ENCODE results near the gene BATF2. TPM values are rescaled to one million over a fixed set of nuclear protein-coding genes. Genes with fewer than 3 reads are reported as not detected.

The BATF2 gene
- polyA plus RNA-seq, 1 donor from 2014 or later, result not detected

- H3K9me3 ChIP-seq (ENCODE audit: low read length), result no peaks in the 10 kb centered on the region
- H3K4me2 ChIP-seq (ENCODE audit: low read length), result no peak overlapping the region
- no peaks in the 10 kb centered on the region for H3K36me3 ChIP-seq (ENCODE audit: insufficient read depth, low read length)
- no peak overlapping the region for H3K4me3 ChIP-seq (ENCODE audit: low read length)
- H3K27ac ChIP-seq (ENCODE audit: low read length), result no peak overlapping the region
- H3K27me3 ChIP-seq (ENCODE audit: insufficient read depth, low read depth, low read length), result no peaks in the 10 kb centered on the region
- TF ChIP-seq MXI1 (conservative IDR thresholded peaks at IDR 0.05; ENCODE audit: poor library complexity, severe bottlenecking), result no peak
- TF ChIP-seq POLR2AphosphoS5 (IDR thresholded peaks at IDR 0.05), result no peak
- TF ChIP-seq REST (IDR thresholded peaks at IDR 0.05; ENCODE audit: borderline replicate concordance), result no peak
- no peak for TF ChIP-seq SMC3 (conservative IDR thresholded peaks at IDR 0.05; ENCODE audit: poor library complexity)
- no peak for TF ChIP-seq RAD21 (conservative IDR thresholded peaks at IDR 0.05)
- no peak for TF ChIP-seq TAF1 (IDR thresholded peaks at IDR 0.05; ENCODE audit: low read depth)
- TF ChIP-seq CTCF (IDR thresholded peaks at IDR 0.05; ENCODE audit: poor library complexity, severe bottlenecking), result no peak
- no peak for TF ChIP-seq EZH2 (IDR thresholded peaks at IDR 0.05; ENCODE audit: borderline replicate concordance, insufficient read depth, low read length, poor library complexity, severe bottlenecking)
- TF ChIP-seq EP300 (conservative IDR thresholded peaks at IDR 0.05; ENCODE audit: poor library complexity, severe bottlenecking), result no peak
- H4K20me1 ChIP-seq (ENCODE audit: insufficient read depth), result no peaks in the 10 kb centered on the region
- no peak overlapping the region for H3K9ac ChIP-seq (ENCODE audit: low read length)
- no peaks in the 10 kb centered on the region for H3K9me2 ChIP-seq (ENCODE audit: insufficient read depth, low read length)
- H2AFZ ChIP-seq (ENCODE audit: low read depth, low read length), result no peak overlapping the region
- H3F3A ChIP-seq (ENCODE audit: insufficient read depth, low read length, poor library complexity, severe bottlenecking), result no peaks in the 10 kb centered on the region
- H3K79me2 ChIP-seq (replicated peaks; ENCODE audit: insufficient read depth, low read length), result no peaks in the 10 kb centered on the region
These were observed 37.3 kb downstream of the BATF2 start for GRCh38 chr11:64959498-64959897.

DNA sequence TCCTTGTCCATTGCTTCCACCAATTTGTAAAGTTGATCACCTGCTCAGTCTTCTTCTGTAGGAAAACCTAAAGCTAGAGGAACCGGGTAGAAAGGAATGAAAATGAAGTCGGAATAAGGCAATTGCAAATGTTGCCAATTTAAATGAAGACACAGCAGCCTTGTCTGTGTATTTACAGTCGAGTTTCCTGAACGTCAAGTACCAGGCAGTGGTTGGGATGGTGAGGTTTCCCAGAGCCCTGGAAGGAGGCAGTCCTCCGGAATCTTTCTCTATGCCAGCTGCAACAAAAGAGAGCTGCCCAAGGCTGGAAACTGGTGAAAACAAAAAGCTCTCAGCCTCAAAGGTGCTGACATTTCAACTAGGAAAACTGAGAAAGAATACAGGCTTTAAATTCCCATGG lies 42.6 kb downstream of the BATF2 start:
- H2AFZ ChIP-seq (ENCODE audit: low read depth, low read length), result no peak overlapping the region
- no peaks in the 10 kb centered on the region for H3F3A ChIP-seq (ENCODE audit: insufficient read depth, low read length, poor library complexity, severe bottlenecking)

More for the DNA sequence above, 42.6 kb downstream of the BATF2 start:
- Histone ChIP-seq H3K9me2 (ENCODE audit: insufficient read depth, low read length) (no peaks in the 10 kb centered on the region), H4K20me1 (ENCODE audit: insufficient read depth) (no peaks in the 10 kb centered on the region), H3K4me2 (ENCODE audit: low read length) (no peak overlapping the region), H3K36me3 (ENCODE audit: insufficient read depth, low read length) (no peaks in the 10 kb centered on the region), H3K9ac (ENCODE audit: low read length) (no peak overlapping the region), H3K27ac (ENCODE audit: low read length) (no peak overlapping the region), H3K79me2 (replicated peaks; ENCODE audit: insufficient read depth, low read length) (no peaks in the 10 kb centered on the region), H3K27me3 (ENCODE audit: insufficient read depth, low read depth, low read length) (no peaks in the 10 kb centered on the region), H3K9me3 (ENCODE audit: low read length) (no peaks in the 10 kb centered on the region), H3K4me3 (ENCODE audit: low read length) (no peak overlapping the region)
- TF ChIP-seq REST (IDR thresholded peaks at IDR 0.05; ENCODE audit: borderline replicate concordance) (no peak), POLR2AphosphoS5 (IDR thresholded peaks at IDR 0.05) (no peak), RAD21 (conservative IDR thresholded peaks at IDR 0.05) (no peak), TAF1 (IDR thresholded peaks at IDR 0.05; ENCODE audit: low read depth) (no peak), MXI1 (conservative IDR thresholded peaks at IDR 0.05; ENCODE audit: poor library complexity, severe bottlenecking) (no peak), EP300 (conservative IDR thresholded peaks at IDR 0.05; ENCODE audit: poor library complexity, severe bottlenecking) (no peak), EZH2 (IDR thresholded peaks at IDR 0.05; ENCODE audit: borderline replicate concordance, insufficient read depth, low read length, poor library complexity, severe bottlenecking) (no peak), CTCF (IDR thresholded peaks at IDR 0.05; ENCODE audit: poor library complexity, severe bottlenecking) (no peak), SMC3 (conservative IDR thresholded peaks at IDR 0.05; ENCODE audit: poor library complexity) (no peak)

Data from neural cell (in vitro differentiated cells).